GM12875 (cell line): Measurements from ENCODE around the gene EPB41L4A.

ENCODE experiments used
- H3K4me3 ChIP-seq: one replicate; pipeline ENCODE4 v1.5.1; 2011; ENCODE audit warnings: low read depth, low read length, control low read depth
- TF ChIP-seq, protein P1 (sequence below): IDR thresholded peaks from 2 replicates; pipeline ENCODE4 v1.5.1; 2011; ENCODE audit warnings: low read depth, mild to moderate bottlenecking, control low read depth, inconsistent platforms, low read length, moderate library complexity, borderline replicate concordance; ENCODE audit not compliant: insufficient read depth

The EPB41L4A gene

DNA sequence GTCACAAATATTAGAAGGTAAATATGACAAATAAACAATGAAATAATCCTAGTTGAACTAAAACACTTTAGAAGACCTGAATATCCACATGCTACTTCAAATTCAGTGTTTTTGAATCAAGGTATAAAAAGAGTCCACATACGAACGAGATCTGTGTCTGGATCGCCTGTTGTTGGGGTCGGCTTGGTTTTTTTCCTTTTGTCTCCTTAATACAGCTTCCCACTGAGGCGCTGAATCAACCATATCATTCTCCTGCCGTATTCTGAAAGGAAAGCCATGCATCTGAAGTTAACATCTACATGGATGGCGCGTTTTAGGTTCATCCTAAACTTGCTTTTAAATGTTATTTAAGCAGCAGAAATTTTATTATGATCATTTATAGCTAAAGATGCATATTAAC, 235.2 kb downstream of the EPB41L4A start:
- TF ChIP-seq, protein P1, sequence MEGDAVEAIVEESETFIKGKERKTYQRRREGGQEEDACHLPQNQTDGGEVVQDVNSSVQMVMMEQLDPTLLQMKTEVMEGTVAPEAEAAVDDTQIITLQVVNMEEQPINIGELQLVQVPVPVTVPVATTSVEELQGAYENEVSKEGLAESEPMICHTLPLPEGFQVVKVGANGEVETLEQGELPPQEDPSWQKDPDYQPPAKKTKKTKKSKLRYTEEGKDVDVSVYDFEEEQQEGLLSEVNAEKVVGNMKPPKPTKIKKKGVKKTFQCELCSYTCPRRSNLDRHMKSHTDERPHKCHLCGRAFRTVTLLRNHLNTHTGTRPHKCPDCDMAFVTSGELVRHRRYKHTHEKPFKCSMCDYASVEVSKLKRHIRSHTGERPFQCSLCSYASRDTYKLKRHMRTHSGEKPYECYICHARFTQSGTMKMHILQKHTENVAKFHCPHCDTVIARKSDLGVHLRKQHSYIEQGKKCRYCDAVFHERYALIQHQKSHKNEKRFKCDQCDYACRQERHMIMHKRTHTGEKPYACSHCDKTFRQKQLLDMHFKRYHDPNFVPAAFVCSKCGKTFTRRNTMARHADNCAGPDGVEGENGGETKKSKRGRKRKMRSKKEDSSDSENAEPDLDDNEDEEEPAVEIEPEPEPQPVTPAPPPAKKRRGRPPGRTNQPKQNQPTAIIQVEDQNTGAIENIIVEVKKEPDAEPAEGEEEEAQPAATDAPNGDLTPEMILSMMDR: no peak
- no peak overlapping the region for H3K4me3 ChIP-seq

DNA sequence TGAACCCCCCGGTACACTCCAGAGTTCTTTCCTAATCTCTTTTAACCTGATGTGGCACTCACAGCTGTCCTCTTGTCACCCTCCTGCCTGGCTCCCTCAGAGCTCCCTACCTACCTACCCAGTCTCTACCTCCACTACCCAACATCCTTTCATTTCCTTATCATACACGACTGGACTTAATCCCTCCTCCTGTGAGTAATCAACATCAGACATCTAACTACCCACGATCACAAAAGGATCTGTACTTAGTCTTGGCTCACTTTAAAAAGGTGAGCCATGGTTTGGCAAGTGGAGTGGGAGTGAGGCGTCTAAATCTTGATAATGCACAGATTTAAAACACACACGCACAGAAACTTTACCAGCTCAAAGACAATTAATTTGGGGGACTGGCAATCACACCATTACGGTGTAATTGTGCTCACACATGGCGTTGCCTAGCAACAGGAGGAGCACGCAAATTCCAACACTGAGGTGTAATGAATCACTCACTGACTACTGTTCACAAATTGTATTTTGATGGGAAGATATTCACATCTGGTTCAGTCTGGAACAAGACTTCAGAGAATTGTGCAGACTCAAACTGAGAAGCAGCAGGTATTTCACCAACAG, 235.9 kb downstream of the EPB41L4A start:
- H3K4me3 ChIP-seq: no peak overlapping the region
- TF ChIP-seq, protein P1: no peak

DNA sequence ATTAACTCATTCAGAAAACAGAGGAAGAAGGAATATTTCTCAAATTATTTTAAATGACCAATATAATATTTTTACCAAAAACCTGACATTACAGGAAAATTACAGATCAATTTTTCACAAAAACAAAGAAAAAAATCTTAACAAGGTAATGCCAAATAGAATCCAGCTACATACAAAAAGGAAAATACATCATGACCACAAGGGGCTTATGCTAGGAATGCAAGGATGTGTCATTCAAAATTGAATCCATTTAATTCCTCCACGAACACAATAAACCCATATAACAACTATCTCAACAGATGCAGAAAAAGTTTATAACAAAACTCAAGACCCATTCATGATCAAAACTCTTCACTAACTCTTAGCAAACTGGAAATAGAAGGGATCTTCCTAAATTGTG, 239.8 kb downstream of the EPB41L4A start:
- TF ChIP-seq, protein P1: no peak
- no peak overlapping the region for H3K4me3 ChIP-seq

DNA sequence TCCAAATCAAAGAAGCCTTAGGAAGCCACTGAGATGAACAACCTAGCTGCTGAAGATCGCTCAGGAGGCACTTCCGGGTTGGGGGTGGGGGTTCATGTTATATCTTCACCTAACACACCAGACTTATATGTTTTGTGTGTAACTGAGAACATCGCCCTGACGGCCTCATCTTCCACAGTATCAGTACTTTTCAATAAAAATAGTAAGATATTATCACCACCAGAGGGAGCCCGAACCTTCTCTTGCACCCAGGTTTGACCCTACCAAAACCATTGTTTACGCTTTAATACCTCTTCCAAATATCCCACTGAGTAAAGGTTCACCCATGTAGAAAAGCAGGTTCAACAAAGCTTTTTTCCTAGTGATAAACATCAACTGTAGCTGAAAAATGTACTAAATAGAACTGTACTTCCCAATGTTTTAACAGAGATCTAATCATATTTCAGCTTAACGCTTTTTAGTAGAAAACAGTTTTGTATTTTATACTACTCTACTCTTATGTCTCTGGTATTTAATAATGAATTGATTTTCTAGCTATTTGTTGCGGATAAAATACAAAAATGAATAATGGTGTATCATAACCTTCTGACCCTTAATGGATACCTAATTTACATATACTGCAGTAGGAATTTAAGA, 244.0 kb downstream of the EPB41L4A start:
- TF ChIP-seq, protein P1: peak; percentile 51

DNA sequence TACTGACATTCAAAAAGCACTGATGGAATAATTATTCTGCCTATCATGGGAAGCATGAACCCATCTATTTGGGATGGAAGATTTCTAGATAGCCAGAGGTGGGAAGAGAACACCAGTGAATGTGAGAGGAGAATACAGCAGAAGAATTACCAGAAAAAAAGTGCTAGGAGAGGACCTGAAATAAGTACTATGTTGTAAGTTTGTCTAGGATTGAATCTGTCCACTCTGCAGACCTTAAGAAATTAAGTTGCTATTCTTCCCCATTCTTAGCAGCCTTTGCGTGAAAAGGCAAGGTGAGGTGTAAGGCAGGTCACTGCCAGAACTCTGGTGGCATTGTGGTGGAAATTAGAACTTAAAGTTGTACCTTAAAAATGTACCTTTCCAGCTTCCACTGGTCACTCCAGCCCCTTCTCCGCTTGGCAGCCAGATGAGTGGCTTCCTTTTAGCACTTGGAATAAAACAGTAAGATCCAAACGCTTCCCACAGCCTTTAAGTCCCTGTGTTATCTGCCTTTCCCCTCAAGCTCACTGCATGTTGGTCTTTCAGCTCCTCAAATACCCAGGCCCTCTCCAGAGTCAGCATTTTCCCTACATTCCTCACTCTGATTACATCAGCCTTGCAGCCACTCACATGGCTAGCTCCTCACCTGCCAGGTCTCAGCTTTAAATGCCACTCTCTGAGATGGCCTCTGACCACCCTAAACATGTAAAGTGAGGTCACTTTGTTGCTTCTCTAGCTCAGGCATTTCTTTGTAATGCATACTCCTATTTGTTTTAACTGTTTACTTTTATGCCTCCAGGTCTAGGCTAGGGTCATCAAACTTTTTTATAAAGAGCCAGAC, 253.0 kb downstream of the EPB41L4A start:
- TF ChIP-seq, protein P1: no peak
- no peak overlapping the region for H3K4me3 ChIP-seq

More for the DNA sequence above, 244.0 kb downstream of the EPB41L4A start:
- no peak overlapping the region for H3K4me3 ChIP-seq

DNA sequence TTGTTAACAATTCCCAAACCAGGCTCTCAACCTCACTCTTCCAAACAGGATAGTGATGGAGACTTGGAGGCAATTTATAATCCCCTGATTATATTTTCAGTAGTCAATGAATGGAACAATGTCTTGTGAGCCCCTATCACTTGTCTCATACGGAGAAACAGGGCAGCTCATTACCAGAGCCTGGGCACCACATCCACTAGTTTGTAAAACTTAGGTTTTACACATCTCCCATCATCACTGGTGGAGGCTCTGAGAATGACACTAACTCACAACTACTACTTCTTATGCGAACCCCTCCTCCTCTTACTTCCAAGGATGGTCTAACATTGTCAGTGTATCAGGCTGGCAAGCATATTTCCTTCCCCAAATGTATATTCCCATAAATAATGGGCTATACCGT, 253.7 kb downstream of the EPB41L4A start:
- TF ChIP-seq, protein P1: no peak
- no peak overlapping the region for H3K4me3 ChIP-seq

DNA sequence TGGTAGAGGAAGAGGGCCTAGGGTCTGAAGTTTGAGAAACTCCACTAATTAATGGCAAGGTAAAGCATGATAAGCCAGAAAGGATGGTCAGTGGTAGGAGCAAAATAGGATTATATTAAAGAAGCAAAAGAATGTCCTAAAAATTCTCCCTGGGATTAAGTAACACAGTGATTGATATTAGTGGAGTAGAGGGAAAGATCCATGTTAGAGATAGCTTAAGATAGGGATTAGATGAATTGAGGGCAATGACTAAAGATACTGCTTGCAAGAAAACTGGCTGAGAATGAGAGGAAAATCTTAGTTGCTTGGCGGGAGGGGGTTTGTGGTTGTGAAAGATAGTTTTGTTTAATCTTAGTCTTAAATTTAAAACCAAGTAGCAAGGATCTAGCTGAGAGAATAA, 255.6 kb downstream of the EPB41L4A start:
- H3K4me3 ChIP-seq: no peak overlapping the region
- TF ChIP-seq, protein P1: no peak
